HEK293 (cell line): ENCODE data around the gene CDKAL1.

ENCODE experiments used
- CTCF ChIA-PET: fragments of 350-600 bp; formaldehyde crosslinking; extraction: SDS; loops from one replicate; lab custom pipeline; 2021; ENCODE audit warnings: antibody characterized with exemption; lab: Yijun Ruan, JAX
- POLR2A ChIA-PET: fragments of 300-600 bp; formaldehyde crosslinking; extraction: SDS; loops from one replicate; lab custom pipeline; 2020; ENCODE audit warnings: antibody characterized with exemption, inconsistent platforms; lab: Yijun Ruan, JAX
- H3K27ac ChIP-seq: fragments of 200-500 bp; sonication (Bioruptor generic); 2 replicates; pipeline ENCODE4 v1.5.1; 2014; ENCODE audit warnings: low read depth, low read length, control low read depth, inconsistent platforms; ENCODE audit errors: extremely low read depth
- H3K36me3 ChIP-seq, 2 experiments: fragments of 200-500 bp in 1 of 2; sonication (Bioruptor generic) in 1 of 2; 1 replicate in 1 of 2; 2 replicates in 1 of 2; pipeline ENCODE4 v1.5.1; 2014 to 2017; ENCODE audit warnings: inconsistent platforms in 2 of 2, low read length in 2 of 2; ENCODE audit not compliant: control insufficient read depth in 2 of 2, insufficient read depth in 1 of 2
- H3K4me1 ChIP-seq: fragments of 200-500 bp; sonication (Bioruptor generic); 2 replicates; pipeline ENCODE4 v1.5.1; 2014; ENCODE audit warnings: mild to moderate bottlenecking, low read length, inconsistent platforms; ENCODE audit not compliant: control insufficient read depth, insufficient read depth
- H3K4me3 ChIP-seq: 2 replicates; pipeline ENCODE4 v1.5.1; 2011; ENCODE audit warnings: low read depth, mild to moderate bottlenecking, control low read depth, low read length, moderate library complexity
- H3K9me3 ChIP-seq: fragments of 200-500 bp; sonication (Bioruptor generic); 2 replicates; pipeline ENCODE4 v1.5.1; 2014; ENCODE audit warnings: low read depth, low read length, inconsistent platforms; ENCODE audit not compliant: control insufficient read depth, insufficient read depth
- EGR2 ChIP-seq: fragments of 450-650 bp; formaldehyde crosslinking; IDR thresholded peaks from 2 replicates; pipeline ENCODE4 v1.5.1; 2016; ENCODE audit warnings: low read depth, missing biosample characterization, missing genetic modification characterization
- KLF16 ChIP-seq: fragments of 450-650 bp; formaldehyde crosslinking; IDR thresholded peaks from 2 replicates; pipeline ENCODE4 v1.5.1; 2017; ENCODE audit warnings: missing biosample characterization, missing genetic modification characterization
- KLF7 ChIP-seq: fragments of 450-650 bp; formaldehyde crosslinking; IDR thresholded peaks from 2 replicates; pipeline ENCODE4 v1.5.1; 2016; ENCODE audit warnings: missing biosample characterization, missing genetic modification characterization, borderline replicate concordance
- MYNN ChIP-seq: fragments of 450-650 bp; formaldehyde crosslinking; IDR thresholded peaks from 2 replicates; pipeline ENCODE4 v1.5.1; 2016; ENCODE audit warnings: missing biosample characterization, missing genetic modification characterization, borderline replicate concordance
- SETDB1 ChIP-seq: IDR thresholded peaks from one replicate; pipeline ENCODE4 v1.6.1; 2017; ENCODE audit warnings: mild to moderate bottlenecking, low read length, moderate library complexity, mixed read lengths; ENCODE audit not compliant: insufficient read length
- ZBTB48 ChIP-seq: fragments of 450-650 bp; formaldehyde crosslinking; IDR thresholded peaks from 2 replicates; pipeline ENCODE4 v1.5.1; 2016; ENCODE audit warnings: missing biosample characterization, missing genetic modification characterization
- ZNF174 ChIP-seq: fragments of 450-650 bp; formaldehyde crosslinking; IDR thresholded peaks from 2 replicates; pipeline ENCODE4 v1.5.0; 2017; ENCODE audit warnings: missing biosample characterization, mild to moderate bottlenecking, missing genetic modification characterization
- ZNF2 ChIP-seq: fragments of 450-650 bp; formaldehyde crosslinking; IDR thresholded peaks from 2 replicates; pipeline ENCODE4 v1.5.1; 2016; ENCODE audit warnings: missing biosample characterization, missing genetic modification characterization
- ZNF202 ChIP-seq: fragments of 450-650 bp; formaldehyde crosslinking; IDR thresholded peaks from 2 replicates; pipeline ENCODE4 v1.5.1; 2016; ENCODE audit warnings: missing biosample characterization, missing genetic modification characterization, borderline replicate concordance
- ZNF239 ChIP-seq: fragments of 450-650 bp; formaldehyde crosslinking; IDR thresholded peaks from 2 replicates; pipeline ENCODE4 v1.5.1; 2016; ENCODE audit warnings: missing biosample characterization, missing genetic modification characterization
- ZNF302 ChIP-seq: fragments of 450-650 bp; formaldehyde crosslinking; IDR thresholded peaks from 2 replicates; pipeline ENCODE4 v1.5.1; 2016; ENCODE audit warnings: missing biosample characterization, missing genetic modification characterization, low read depth
- ZNF350 ChIP-seq: fragments of 450-650 bp; formaldehyde crosslinking; IDR thresholded peaks from 2 replicates; pipeline ENCODE4 v1.5.0; 2017; ENCODE audit warnings: missing biosample characterization, mild to moderate bottlenecking, missing genetic modification characterization
- ZNF473 ChIP-seq: fragments of 450-650 bp; formaldehyde crosslinking; IDR thresholded peaks from 2 replicates; pipeline ENCODE4 v1.5.1; 2017; ENCODE audit warnings: missing biosample characterization, missing genetic modification characterization
- ZNF521 ChIP-seq: fragments of 450-650 bp; formaldehyde crosslinking; IDR thresholded peaks from 2 replicates; pipeline ENCODE4 v1.5.1; 2017; ENCODE audit warnings: missing biosample characterization, mild to moderate bottlenecking, missing genetic modification characterization
- ZNF560 ChIP-seq: fragments of 450-650 bp; formaldehyde crosslinking; IDR thresholded peaks from 2 replicates; pipeline ENCODE4 v1.5.1; 2017; ENCODE audit warnings: missing biosample characterization, missing genetic modification characterization, borderline replicate concordance
- ZNF571 ChIP-seq: fragments of 450-650 bp; formaldehyde crosslinking; IDR thresholded peaks from 2 replicates; pipeline ENCODE4 v1.5.0; 2017; ENCODE audit warnings: missing biosample characterization, missing genetic modification characterization
- ZNF621 ChIP-seq: fragments of 450-650 bp; formaldehyde crosslinking; IDR thresholded peaks from 2 replicates; pipeline ENCODE4 v1.5.1; 2017; ENCODE audit warnings: missing biosample characterization, missing genetic modification characterization
- ZNF624 ChIP-seq: fragments of 450-650 bp; formaldehyde crosslinking; IDR thresholded peaks from 2 replicates; pipeline ENCODE4 v1.5.1; 2017; ENCODE audit warnings: missing biosample characterization, missing genetic modification characterization
- ZNF768 ChIP-seq: fragments of 450-650 bp; formaldehyde crosslinking; IDR thresholded peaks from 2 replicates; pipeline ENCODE4 v1.5.1; 2018; ENCODE audit warnings: missing biosample characterization, mild to moderate bottlenecking, missing genetic modification characterization
- TF ChIP-seq, protein P1 (sequence below): fragments of 450-650 bp; formaldehyde crosslinking; IDR thresholded peaks from 2 replicates; pipeline ENCODE4 v1.5.1; 2016; ENCODE audit warnings: missing biosample characterization, missing genetic modification characterization
- TF ChIP-seq, protein P2 (sequence below): fragments of 450-650 bp; formaldehyde crosslinking; IDR thresholded peaks from 2 replicates; pipeline ENCODE4 v1.5.1; 2016; ENCODE audit warnings: missing biosample characterization, missing genetic modification characterization
- TF ChIP-seq, protein P3 (sequence below): fragments of 450-650 bp; formaldehyde crosslinking; IDR thresholded peaks from 2 replicates; pipeline ENCODE4 v1.5.1; 2017; ENCODE audit warnings: missing biosample characterization, missing genetic modification characterization
- TF ChIP-seq, protein P4 (sequence below): fragments of 450-650 bp; formaldehyde crosslinking; IDR thresholded peaks from 2 replicates; pipeline ENCODE4 v1.5.1; 2017; ENCODE audit warnings: missing biosample characterization, mild to moderate bottlenecking, missing genetic modification characterization, moderate library complexity
- TF ChIP-seq, protein P5 (sequence below): fragments of 450-650 bp; formaldehyde crosslinking; IDR thresholded peaks from 2 replicates; pipeline ENCODE4 v1.5.1; 2016; ENCODE audit warnings: missing biosample characterization, missing genetic modification characterization
- TF ChIP-seq, protein P6 (sequence below): fragments of 450-650 bp; formaldehyde crosslinking; IDR thresholded peaks from 2 replicates; pipeline ENCODE4 v1.5.1; 2016; ENCODE audit warnings: missing biosample characterization, missing genetic modification characterization

Gene CDKAL1

DNA sequence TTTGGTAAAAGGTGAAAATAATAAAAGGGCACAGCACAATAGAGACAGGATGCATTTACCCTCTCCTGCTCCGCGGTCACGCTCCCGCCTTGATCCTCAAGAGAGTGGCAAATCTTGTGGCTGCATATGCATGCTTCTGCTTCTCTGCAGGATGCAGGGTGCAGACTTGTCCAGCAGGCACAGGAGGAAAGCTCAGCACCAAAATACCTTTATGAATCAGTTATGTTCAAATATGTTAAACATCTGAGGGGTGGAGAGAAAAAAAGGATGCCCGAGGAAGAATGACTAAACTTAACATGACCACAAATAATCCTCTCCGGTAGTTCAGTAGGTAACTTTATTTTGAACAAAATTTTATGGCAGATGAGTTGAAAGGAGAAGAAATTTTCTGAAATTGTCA, 693.2 kb downstream of the CDKAL1 start:
- CTCF ChIA-PET = no interaction called here
- H3K9me3 ChIP-seq = no peaks in the 10 kb centered on the region
- H3K4me1 ChIP-seq = no peaks in the 10 kb centered on the region
- TF ChIP-seq ZNF768 (tag by site-specific recombination) (no peak), ZNF302 (tag by site-specific recombination) (no peak), ZNF473 (no peak), ZNF521 (tag by site-specific recombination) (no peak), KLF7 (tag by site-specific recombination) (no peak), ZNF624 (no peak), ZNF560 (tag by site-specific recombination) (no peak), ZNF174 (no peak), ZNF571 (tag by site-specific recombination) (no peak), ZNF621 (no peak), MYNN (tag by site-specific recombination) (no peak), EGR2 (tag by site-specific recombination) (no peak)
- TF ChIP-seq, protein P1, sequence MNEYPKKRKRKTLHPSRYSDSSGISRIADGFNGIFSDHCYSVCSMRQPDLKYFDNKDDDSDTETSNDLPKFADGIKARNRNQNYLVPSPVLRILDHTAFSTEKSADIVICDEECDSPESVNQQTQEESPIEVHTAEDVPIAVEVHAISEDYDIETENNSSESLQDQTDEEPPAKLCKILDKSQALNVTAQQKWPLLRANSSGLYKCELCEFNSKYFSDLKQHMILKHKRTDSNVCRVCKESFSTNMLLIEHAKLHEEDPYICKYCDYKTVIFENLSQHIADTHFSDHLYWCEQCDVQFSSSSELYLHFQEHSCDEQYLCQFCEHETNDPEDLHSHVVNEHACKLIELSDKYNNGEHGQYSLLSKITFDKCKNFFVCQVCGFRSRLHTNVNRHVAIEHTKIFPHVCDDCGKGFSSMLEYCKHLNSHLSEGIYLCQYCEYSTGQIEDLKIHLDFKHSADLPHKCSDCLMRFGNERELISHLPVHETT = no peak
- TF ChIP-seq, protein P2, sequence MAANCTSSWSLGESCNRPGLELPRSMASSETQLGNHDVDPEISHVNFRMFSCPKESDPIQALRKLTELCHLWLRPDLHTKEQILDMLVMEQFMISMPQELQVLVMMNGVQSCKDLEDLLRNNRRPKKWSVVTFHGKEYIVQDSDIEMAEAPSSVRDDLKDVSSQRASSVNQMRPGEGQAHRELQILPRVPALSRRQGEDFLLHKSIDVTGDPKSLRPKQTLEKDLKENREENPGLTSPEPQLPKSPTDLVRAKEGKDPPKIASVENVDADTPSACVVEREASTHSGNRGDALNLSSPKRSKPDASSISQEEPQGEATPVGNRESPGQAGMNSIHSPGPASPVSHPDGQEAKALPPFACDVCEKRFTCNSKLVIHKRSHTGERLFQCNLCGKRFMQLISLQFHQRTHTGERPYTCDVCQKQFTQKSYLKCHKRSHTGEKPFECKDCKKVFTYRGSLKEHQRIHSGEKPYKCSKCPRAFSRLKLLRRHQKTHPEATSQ (tag by site-specific recombination) = no peak
- TF ChIP-seq, protein P3, sequence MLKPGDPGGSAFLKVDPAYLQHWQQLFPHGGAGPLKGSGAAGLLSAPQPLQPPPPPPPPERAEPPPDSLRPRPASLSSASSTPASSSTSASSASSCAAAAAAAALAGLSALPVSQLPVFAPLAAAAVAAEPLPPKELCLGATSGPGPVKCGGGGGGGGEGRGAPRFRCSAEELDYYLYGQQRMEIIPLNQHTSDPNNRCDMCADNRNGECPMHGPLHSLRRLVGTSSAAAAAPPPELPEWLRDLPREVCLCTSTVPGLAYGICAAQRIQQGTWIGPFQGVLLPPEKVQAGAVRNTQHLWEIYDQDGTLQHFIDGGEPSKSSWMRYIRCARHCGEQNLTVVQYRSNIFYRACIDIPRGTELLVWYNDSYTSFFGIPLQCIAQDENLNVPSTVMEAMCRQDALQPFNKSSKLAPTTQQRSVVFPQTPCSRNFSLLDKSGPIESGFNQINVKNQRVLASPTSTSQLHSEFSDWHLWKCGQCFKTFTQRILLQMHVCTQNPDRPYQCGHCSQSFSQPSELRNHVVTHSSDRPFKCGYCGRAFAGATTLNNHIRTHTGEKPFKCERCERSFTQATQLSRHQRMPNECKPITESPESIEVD (tag by site-specific recombination) = no peak
- TF ChIP-seq, all 188 proteins: peak for 0
- no peaks in the 10 kb centered on the region for H3K36me3 ChIP-seq
- H3K27ac ChIP-seq = no peak overlapping the region
- H3K4me3 ChIP-seq = no peak overlapping the region
- POLR2A ChIA-PET = no interaction called here

DNA sequence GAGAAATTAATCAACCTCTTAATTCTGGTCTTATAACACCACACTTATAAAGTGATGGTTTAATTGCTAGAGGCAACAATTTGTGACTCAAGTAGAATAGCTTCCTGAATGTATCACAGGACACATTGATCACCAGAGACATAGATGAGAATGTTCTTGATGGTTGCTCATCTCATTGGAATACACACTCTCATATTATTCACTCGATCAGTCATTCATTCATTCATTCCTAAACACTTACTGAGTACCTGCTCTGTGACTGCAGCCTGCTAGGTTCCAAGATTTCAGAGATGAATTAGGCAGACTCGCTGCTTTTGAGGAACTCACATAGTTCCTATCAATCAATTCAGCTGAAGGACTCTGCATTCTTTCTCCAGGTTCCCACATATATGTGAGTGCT, 694.2 kb downstream of the CDKAL1 start:
- H3K4me1 ChIP-seq = no peaks in the 10 kb centered on the region
- H3K36me3 ChIP-seq = no peaks in the 10 kb centered on the region
- H3K4me3 ChIP-seq = no peak overlapping the region
- TF ChIP-seq ZNF202 (tag by site-specific recombination) = no peak
- TF ChIP-seq ZBTB48 = no peak
- no peak for TF ChIP-seq ZNF2
- TF ChIP-seq, protein P4, sequence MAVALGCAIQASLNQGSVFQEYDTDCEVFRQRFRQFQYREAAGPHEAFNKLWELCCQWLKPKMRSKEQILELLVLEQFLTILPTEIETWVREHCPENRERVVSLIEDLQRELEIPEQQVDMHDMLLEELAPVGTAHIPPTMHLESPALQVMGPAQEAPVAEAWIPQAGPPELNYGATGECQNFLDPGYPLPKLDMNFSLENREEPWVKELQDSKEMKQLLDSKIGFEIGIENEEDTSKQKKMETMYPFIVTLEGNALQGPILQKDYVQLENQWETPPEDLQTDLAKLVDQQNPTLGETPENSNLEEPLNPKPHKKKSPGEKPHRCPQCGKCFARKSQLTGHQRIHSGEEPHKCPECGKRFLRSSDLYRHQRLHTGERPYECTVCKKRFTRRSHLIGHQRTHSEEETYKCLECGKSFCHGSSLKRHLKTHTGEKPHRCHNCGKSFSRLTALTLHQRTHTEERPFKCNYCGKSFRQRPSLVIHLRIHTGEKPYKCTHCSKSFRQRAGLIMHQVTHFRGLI = no peak
- no peak for TF ChIP-seq ZNF239 (tag by site-specific recombination)
- TF ChIP-seq SETDB1 = no peak
- no peak for TF ChIP-seq KLF16 (tag by site-specific recombination)
- TF ChIP-seq ZNF350 (tag by site-specific recombination) = no peak
- TF ChIP-seq, protein P5, sequence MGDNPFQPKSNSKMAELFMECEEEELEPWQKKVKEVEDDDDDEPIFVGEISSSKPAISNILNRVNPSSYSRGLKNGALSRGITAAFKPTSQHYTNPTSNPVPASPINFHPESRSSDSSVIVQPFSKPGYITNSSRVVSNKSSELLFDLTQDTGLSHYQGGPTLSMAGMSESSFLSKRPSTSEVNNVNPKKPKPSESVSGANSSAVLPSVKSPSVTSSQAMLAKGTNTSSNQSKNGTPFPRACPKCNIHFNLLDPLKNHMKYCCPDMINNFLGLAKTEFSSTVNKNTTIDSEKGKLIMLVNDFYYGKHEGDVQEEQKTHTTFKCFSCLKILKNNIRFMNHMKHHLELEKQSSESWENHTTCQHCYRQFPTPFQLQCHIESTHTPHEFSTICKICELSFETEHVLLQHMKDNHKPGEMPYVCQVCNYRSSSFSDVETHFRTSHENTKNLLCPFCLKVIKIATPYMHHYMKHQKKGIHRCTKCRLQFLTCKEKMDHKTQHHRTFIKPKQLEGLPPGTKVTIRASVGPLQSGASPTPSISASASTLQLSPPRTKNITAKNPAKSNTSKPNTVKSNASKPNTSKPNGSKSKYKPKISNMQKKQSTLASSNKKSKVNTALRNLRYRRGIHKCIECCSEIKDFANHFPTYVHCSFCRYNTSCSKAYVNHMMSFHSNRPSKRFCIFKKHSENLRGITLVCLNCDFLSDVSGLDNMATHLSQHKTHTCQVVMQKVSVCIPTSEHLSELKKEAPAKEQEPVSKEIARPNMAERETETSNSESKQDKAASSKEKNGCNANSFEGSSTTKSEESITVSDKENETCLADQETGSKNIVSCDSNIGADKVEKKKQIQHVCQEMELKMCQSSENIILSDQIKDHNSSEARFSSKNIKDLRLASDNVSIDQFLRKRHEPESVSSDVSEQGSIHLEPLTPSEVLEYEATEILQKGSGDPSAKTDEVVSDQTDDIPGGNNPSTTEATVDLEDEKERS (tag by site-specific recombination) = no peak
- TF ChIP-seq, protein P6, sequence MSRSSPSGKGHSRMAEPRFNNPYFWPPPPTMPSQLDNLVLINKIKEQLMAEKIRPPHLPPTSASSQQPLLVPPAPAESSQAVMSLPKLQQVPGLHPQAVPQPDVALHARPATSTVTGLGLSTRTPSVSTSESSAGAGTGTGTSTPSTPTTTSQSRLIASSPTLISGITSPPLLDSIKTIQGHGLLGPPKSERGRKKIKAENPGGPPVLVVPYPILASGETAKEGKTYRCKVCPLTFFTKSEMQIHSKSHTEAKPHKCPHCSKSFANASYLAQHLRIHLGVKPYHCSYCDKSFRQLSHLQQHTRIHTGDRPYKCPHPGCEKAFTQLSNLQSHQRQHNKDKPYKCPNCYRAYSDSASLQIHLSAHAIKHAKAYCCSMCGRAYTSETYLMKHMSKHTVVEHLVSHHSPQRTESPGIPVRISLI (tag by site-specific recombination) = no peak
- no peaks in the 10 kb centered on the region for H3K9me3 ChIP-seq
- H3K27ac ChIP-seq = no peak overlapping the region
- CTCF ChIA-PET = no interaction called here
- POLR2A ChIA-PET = no interaction called here
